Mucosa of gallbladder (tissue), 1 donor: Measurements from ENCODE around the gene CR2. TPM values are rescaled to one million over a fixed set of nuclear protein-coding genes. Genes with fewer than 3 reads are reported as not detected.
"Not testable (repeated sequence)": the region's sequence is repeated elsewhere in the genome, so short reads cannot be mapped to it uniquely, and the experiment has no call there.

ENCODE experiments used
- DNase-seq: peaks from one replicate; pipeline ENCODE4 v3.0.0-alpha.2; 2020; ENCODE audit warnings: low spot score
- total RNA-seq: library from RNA; stranded (reverse); gene quantifications from one replicate; pipeline ENCODE4 v1.2.1, GENCODE V29; 2021
- donor health status: DM: no; HTN: no; CAD: no.

The CR2 gene
- total RNA-seq, 1 donor from 2014 or later: 0.32 TPM

GRCh38 chr1:207504438-207504837, 50.3 kb downstream of the CR2 start:
- no peak for DNase-seq

GRCh38 chr1:207510444-207510843, 56.3 kb downstream of the CR2 start:
- DNase-seq: no peak

DNA sequence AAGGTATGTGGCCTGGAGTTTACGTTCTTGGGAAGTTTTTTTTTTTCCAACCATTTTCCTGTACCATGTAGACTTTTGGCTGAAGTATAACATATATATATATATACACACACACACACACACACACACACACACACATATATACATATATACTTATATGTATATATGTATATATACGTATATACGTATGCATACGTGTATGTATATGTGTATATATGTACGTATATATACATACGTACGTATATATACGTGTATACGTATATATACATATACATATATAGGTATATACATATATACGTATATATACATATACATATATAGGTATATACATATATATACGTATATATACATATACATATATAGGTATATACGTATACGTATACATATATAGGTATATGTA, 60.8 kb downstream of the CR2 start:
- no peak for DNase-seq

- no peak for DNase-seq
These were observed 62.6 kb downstream of the CR2 start for GRCh38 chr1:207516729-207517128.

DNA sequence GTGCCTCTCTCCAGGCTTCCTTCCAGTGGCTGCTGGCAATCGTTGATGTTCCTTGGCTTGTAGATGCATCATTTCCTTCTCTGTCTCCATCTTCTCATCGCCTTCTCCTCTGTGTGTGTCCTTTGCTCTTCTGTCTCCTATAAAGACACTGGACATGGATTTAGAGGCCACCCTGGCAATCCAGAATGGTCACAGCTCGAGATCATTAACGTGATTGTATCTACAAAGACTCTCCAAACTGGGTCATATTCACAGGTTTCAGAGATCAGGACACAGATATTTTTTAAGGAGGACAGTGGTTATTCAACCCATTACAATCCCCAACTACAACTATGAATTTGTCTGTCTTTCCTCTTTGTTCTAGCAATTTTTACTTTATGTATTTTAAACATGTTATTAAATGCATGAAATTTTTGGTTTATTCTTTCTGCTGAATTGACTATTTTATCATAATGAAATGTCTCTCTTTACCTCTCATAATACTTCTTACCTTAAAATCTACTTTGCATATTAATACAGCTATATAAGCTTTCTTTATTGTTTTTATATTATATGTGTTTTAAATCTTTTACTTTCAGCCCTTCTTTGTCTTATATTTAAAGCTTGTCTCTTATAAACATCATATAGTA, 64.6 kb downstream of the CR2 start:
- no peak for DNase-seq

GRCh38 chr1:207519505-207520399, 65.6 kb downstream of the CR2 start:
- DNase-seq: no peak

DNA sequence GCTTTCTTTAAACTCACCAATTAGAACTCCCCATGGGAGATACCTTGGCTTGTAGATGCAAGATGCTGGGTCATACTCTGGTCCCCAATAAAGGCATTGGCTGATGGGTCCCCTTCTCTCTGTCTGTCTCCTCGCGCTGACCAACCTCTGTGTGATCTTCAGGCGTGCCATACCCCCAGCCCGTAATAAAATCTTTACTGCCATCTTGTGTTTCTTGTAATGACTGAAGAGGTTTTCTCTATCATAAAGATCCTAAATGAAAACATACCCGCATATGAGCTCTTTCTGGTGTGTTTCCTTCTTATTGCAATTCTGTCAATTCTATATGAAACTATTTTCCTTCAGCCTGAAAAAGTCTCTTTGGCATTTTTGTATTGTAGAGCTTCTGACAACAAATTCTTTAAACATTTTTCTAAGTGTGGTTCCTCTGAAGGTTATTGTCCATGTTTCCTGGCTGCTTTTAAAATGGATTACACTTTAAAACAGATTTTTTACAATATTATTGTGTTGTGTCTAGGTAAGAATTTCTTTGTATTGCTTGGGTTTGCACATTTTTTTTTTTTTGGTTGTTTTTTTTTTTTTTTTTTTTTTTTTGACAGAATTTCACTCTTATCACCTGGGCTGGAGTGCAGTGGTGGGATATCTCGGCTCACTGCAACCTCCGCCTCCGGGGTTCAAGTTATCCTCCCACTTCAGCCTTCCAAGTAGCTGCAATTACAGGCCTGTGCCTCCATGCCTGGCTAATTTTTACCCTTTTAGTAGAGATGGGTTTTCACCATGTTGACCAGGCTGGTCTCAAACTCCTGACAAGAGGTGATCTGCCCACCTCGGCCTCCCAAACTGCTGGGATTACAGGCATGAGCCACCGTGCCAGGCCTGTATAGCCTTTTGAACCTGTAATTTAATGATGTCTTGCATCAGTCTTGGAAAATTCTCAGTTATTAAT, 66.5 kb downstream of the CR2 start:
- DNase-seq: not testable (repeated sequence)

GRCh38 chr1:207525239-207525638, 71.1 kb downstream of the CR2 start:
- DNase-seq: not testable (repeated sequence)

DNA sequence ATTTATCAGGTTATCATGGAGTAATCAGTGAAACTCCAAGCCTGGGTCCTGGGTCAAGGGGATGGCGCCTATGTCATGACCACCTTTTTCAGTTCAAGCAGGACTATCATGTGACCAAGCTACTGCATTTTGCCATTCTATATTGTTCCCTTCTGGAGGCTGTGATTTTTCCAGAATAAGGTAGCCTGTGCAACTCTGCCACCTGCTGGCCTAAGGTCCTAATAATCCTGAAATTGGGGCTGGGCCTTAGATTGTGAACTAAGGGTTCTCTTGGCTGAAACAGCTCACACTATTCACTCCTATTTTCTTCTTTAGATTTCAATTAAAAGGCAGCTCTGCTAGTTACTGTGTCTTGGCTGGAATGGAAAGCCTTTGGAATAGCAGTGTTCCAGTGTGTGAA, 74.3 kb downstream of the CR2 start:
- DNase-seq: not testable (repeated sequence)

- not testable (repeated sequence) for DNase-seq
These were observed 82.1 kb downstream of the CR2 start for GRCh38 chr1:207536263-207536662.

Other genes starting within 250 kb of the CR2 start
- 17.9 TPM for gene CD55, start 132.7 kb upstream of the CR2 start, total RNA-seq
- gene CR1, start 41.8 kb downstream of the CR2 start, total RNA-seq: 1.6 TPM
- not detected for gene CR1L, start 190.8 kb downstream of the CR2 start, total RNA-seq